Lower leg skin (tissue), 3 donors: Measurements from ENCODE around the gene PRDM16.

Experiments used
- POLR2A ChIP-seq, 2 donors: fragments of 450-650 bp; IDR thresholded peaks; one replicate each; pipeline ENCODE4 v1.6.1; 2016 to 2017; ENCODE audit warnings: antibody characterized with exemption in 2 of 2, mild to moderate bottlenecking in 1 of 2, moderate library complexity in 1 of 2
- TF ChIP-seq, protein P1 (sequence below), 3 donors: fragments of 450-650 bp; IDR thresholded peaks; one replicate each; pipeline ENCODE4 v1.5.1; 2016; ENCODE audit warnings: antibody characterized with exemption in 3 of 3, mild to moderate bottlenecking in 3 of 3, moderate library complexity in 2 of 3

DNA sequence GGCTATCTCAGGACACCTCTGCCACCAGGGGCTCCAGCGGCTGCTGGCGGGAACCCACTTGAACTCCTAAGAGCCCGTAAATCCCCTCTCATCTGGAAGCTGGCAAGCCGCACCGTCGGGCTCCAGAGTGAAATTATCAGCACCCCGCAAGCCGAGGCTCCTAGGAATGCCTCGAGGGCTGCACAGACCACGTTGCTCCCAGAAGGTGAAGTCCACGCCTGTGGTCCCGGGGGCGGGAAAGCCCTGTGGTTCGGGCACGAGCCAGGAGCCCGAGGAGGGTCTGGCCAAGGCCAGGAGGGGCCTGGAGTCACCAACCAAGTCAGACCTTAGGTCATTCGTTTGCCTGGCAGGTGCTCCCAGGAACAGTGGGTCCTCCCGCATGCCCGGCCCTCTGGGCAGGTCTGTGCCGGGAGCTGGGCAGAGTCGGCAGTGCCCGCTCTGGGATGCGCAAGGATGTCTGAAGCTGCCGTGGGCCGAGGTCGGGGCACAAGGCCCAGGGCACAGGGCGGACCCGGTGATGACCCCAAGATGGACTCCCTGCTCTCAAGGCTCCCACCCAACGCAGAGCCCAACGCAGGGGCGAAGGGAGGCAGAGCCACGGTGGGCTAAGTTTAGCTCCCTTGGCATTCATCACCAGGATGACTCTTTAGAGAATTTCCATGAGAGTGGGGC lies 38.9 kb upstream of the PRDM16 start:
- TF ChIP-seq, protein P1, sequence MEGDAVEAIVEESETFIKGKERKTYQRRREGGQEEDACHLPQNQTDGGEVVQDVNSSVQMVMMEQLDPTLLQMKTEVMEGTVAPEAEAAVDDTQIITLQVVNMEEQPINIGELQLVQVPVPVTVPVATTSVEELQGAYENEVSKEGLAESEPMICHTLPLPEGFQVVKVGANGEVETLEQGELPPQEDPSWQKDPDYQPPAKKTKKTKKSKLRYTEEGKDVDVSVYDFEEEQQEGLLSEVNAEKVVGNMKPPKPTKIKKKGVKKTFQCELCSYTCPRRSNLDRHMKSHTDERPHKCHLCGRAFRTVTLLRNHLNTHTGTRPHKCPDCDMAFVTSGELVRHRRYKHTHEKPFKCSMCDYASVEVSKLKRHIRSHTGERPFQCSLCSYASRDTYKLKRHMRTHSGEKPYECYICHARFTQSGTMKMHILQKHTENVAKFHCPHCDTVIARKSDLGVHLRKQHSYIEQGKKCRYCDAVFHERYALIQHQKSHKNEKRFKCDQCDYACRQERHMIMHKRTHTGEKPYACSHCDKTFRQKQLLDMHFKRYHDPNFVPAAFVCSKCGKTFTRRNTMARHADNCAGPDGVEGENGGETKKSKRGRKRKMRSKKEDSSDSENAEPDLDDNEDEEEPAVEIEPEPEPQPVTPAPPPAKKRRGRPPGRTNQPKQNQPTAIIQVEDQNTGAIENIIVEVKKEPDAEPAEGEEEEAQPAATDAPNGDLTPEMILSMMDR (IDR thresholded peaks at IDR 0.05) = no peak
- TF ChIP-seq POLR2A (IDR thresholded peaks at IDR 0.05) = no peak
